Ovary (tissue), 3 donors: ENCODE data around the gene DPH7.

Experiments
- CTCF ChIP-seq, 3 donors: fragments of 450-650 bp in 2 of 3; fragments of 200-600 bp in 1 of 3; IDR thresholded peaks; one replicate each; pipeline versions ENCODE4 v1.5.1 to v1.8.0; 2016 to 2022; ENCODE audit warnings: antibody characterized with exemption in 3 of 3, mild to moderate bottlenecking in 1 of 3
- POLR2A ChIP-seq: fragments of 450-650 bp; IDR thresholded peaks from one replicate; pipeline ENCODE4 v1.6.1; 2017; ENCODE audit warnings: antibody characterized with exemption, mild to moderate bottlenecking, moderate library complexity
- donor health status: DM: no; HTN: no; CAD: no.

GRCh38 chr9:137615387-137615871 is 36.7 kb upstream of the DPH7 start:
- TF ChIP-seq CTCF (IDR thresholded peaks at IDR 0.05): no peak
- no peak for TF ChIP-seq POLR2A
